HG03439 (cell line): ENCODE measurements around the gene SNAI3.

Source experiments
- ATAC-seq: cut with Tn5 transposase; IDR thresholded peaks from one replicate; pipeline ENCODE4 v1.9.1; 2021; ENCODE audit warnings: mild to moderate bottlenecking, moderate library complexity; ENCODE audit not compliant: unreplicated experiment

The SNAI3 gene

GRCh38 chr16:88721815-88722755, 35.8 kb upstream of the SNAI3 start:
- ATAC-seq, result no peak

GRCh38 chr16:88721236-88721635, 34.9 kb upstream of the SNAI3 start:
- ATAC-seq, result no peak

- ATAC-seq, result no peak
Observed at GRCh38 chr16:88720396-88720970, 34.2 kb upstream of the SNAI3 start.

GRCh38 chr16:88719933-88720296, 33.6 kb upstream of the SNAI3 start:
- ATAC-seq, result no peak

- no peak for ATAC-seq
Observed at GRCh38 chr16:88719267-88719932, 33.1 kb upstream of the SNAI3 start.

- no peak for ATAC-seq
Observed at GRCh38 chr16:88718178-88718577, 31.9 kb upstream of the SNAI3 start.

- ATAC-seq, result no peak
Observed at GRCh38 chr16:88716601-88717001, 30.3 kb upstream of the SNAI3 start.

- ATAC-seq, result no peak
Observed at GRCh38 chr16:88716201-88716600, 29.9 kb upstream of the SNAI3 start.

GRCh38 chr16:88715312-88716190, 29.2 kb upstream of the SNAI3 start:
- no peak for ATAC-seq

GRCh38 chr16:88714420-88715302, 28.4 kb upstream of the SNAI3 start:
- no peak for ATAC-seq

GRCh38 chr16:88713568-88714419, 27.5 kb upstream of the SNAI3 start:
- no peak for ATAC-seq

GRCh38 chr16:88713054-88713453, 26.7 kb upstream of the SNAI3 start:
- no peak for ATAC-seq

- ATAC-seq, result no peak
Observed at GRCh38 chr16:88712362-88712979, 26.2 kb upstream of the SNAI3 start.

GRCh38 chr16:88711750-88712340, 25.5 kb upstream of the SNAI3 start:
- ATAC-seq, result no peak

GRCh38 chr16:88710556-88710955, 24.2 kb upstream of the SNAI3 start:
- ATAC-seq, result no peak

- ATAC-seq, result no peak
Observed at GRCh38 chr16:88706965-88707826, 20.9 kb upstream of the SNAI3 start.
